HCT116 (cell line): ENCODE results near the gene CDH4. TPM values are rescaled to one million over a fixed set of nuclear protein-coding genes. Genes with fewer than 3 reads are reported as not detected.

Experiments
- ATAC-seq: fragments of 200-7000 bp; cut with Tn5 transposase; 2 replicates; pipeline ENCODE4 v1.9.1; 2020; ENCODE audit warnings: mild to moderate bottlenecking, moderate library complexity
- BruUV-seq: library from RNA; stranded (reverse); fragments of 400-500 nt; replicated peaks from 2 replicates; lab custom pipeline; 2021; lab: Mats Ljungman, UMichigan
- CTCF ChIA-PET: fragments of 300-600 bp; sonication (Branson Sonifier 250); formaldehyde crosslinking; loops from one replicate; lab custom pipeline; 2021; ENCODE audit warnings: antibody characterized with exemption; lab: Charles Lee
- POLR2A ChIA-PET: fragments of 300-600, 350-600 bp; sonication (Branson Sonifier 250); formaldehyde crosslinking; loops from one replicate; lab custom pipeline; 2021; ENCODE audit warnings: antibody characterized with exemption; lab: Charles Lee
- RAD21 ChIA-PET, 2 experiments: fragments of 300-600 bp; sonication (Branson Sonifier 250); formaldehyde crosslinking; loops; one replicate each; lab custom pipeline; 2023; ENCODE audit warnings: low total read pairs in 2 of 2; ENCODE audit not compliant: uncharacterized antibody in 2 of 2, unreplicated experiment in 2 of 2, low non-redundant PET in 1 of 2; lab: Charles Lee
- DNase-seq: peaks from one replicate; pipeline ENCODE4 v3.0.0-alpha.2; 2010; ENCODE audit warnings: low read depth, low spot score
- H2AFZ ChIP-seq: fragments of 200-600 bp; shearing (Covaris generic), sonication (generic); 2 replicates; pipeline ENCODE4 v1.6.1; 2017; ENCODE audit warnings: low read depth, mixed run types, mixed read lengths, antibody characterized with exemption, low read length; ENCODE audit not compliant: poor library complexity, severe bottlenecking
- H3K27ac ChIP-seq: 2 replicates; pipeline ENCODE4 v1.5.1; 2012; ENCODE audit warnings: low read depth, low read length
- H3K27me3 ChIP-seq: fragments of 200-600 bp; sonication (generic); 2 replicates; pipeline ENCODE4 v1.6.1; 2016; ENCODE audit warnings: mixed run types, low read length, mixed read lengths; ENCODE audit not compliant: insufficient read depth
- H3K36me3 ChIP-seq, 2 experiments: fragments of 200-500 bp in 1 of 2; fragments of 200-600 bp in 1 of 2; sonication (Bioruptor generic) in 1 of 2; sonication (generic) in 1 of 2; 2 replicates each; pipeline versions ENCODE4 v1.5.1 to v1.6.1; 2014 to 2016; ENCODE audit warnings: low read length in 2 of 2, inconsistent platforms in 1 of 2, mixed read lengths in 1 of 2, mixed run types in 1 of 2; ENCODE audit not compliant: insufficient read depth in 2 of 2, control insufficient read depth in 1 of 2
- H3K4me1 ChIP-seq, 2 experiments: fragments of 200-600 bp in 1 of 2; sonication (generic) in 1 of 2; 2 replicates each; pipeline versions ENCODE4 v1.5.1 to v1.6.1; 2012 to 2017; ENCODE audit warnings: low read length in 2 of 2, inconsistent platforms in 1 of 2, mild to moderate bottlenecking in 1 of 2, mixed read lengths in 1 of 2, mixed run types in 1 of 2, moderate library complexity in 1 of 2; ENCODE audit not compliant: insufficient read depth in 2 of 2, control insufficient read depth in 1 of 2
- H3K4me2 ChIP-seq: fragments of 200-600 bp; sonication (generic); 2 replicates; pipeline ENCODE4 v1.6.1; 2017; ENCODE audit warnings: mixed run types, low read length, mixed read lengths
- H3K4me3 ChIP-seq, 2 experiments: fragments of 200-600 bp in 1 of 2; sonication (generic) in 1 of 2; replicated peaks in 1 of 2; 2 replicates each; pipeline ENCODE4 v1.5.1; 2011 to 2016; ENCODE audit warnings: low read length in 2 of 2, control low read depth in 1 of 2, low read depth in 1 of 2, mild to moderate bottlenecking in 1 of 2, mixed read lengths in 1 of 2, mixed run types in 1 of 2
- H3K79me2 ChIP-seq: fragments of 200-600 bp; sonication (generic); 2 replicates; pipeline ENCODE4 v1.6.1; 2017; ENCODE audit warnings: mild to moderate bottlenecking, mixed run types, low read length, moderate library complexity, mixed read lengths; ENCODE audit not compliant: insufficient read depth
- H3K9ac ChIP-seq: fragments of 200-600 bp; sonication (generic); 2 replicates; pipeline ENCODE4 v1.6.1; 2016; ENCODE audit warnings: low read length, mixed read lengths
- H3K9me2 ChIP-seq: fragments of 200-600 bp; sonication (generic), shearing (Covaris generic); 2 replicates; pipeline ENCODE4 v1.6.1; 2017; ENCODE audit warnings: mixed run types, mild to moderate bottlenecking, moderate library complexity; ENCODE audit not compliant: insufficient read depth
- H3K9me3 ChIP-seq, 2 experiments: fragments of 200-500 bp in 1 of 2; fragments of 200-600 bp in 1 of 2; sonication (Bioruptor generic) in 1 of 2; sonication (generic) in 1 of 2; 2 replicates each; pipeline ENCODE4 v1.6.1; 2014 to 2017; ENCODE audit warnings: low read length in 2 of 2, mixed read lengths in 2 of 2, inconsistent platforms in 1 of 2, low read depth in 1 of 2, mild to moderate bottlenecking in 1 of 2, mixed run types in 1 of 2, moderate library complexity in 1 of 2; ENCODE audit not compliant: control insufficient read depth in 1 of 2, insufficient read depth in 1 of 2
- H4K20me1 ChIP-seq: fragments of 200-600 bp; sonication (generic), shearing (Covaris generic); 2 replicates; pipeline ENCODE4 v1.6.1; 2017; ENCODE audit warnings: mixed run types, mild to moderate bottlenecking, moderate library complexity; ENCODE audit not compliant: insufficient read depth
- ATF3 ChIP-seq: IDR thresholded peaks from 2 replicates; pipeline ENCODE4 v1.6.1; 2012
- CBX3 ChIP-seq: IDR thresholded peaks from 2 replicates; pipeline ENCODE4 v1.6.1; 2012; ENCODE audit warnings: low read depth
- CTCF ChIP-seq, 3 experiments: fragments of 200-600 bp in 1 of 3; sonication (generic) in 1 of 3; IDR thresholded peaks in 2 of 3; conservative IDR thresholded peaks in 1 of 3; 2 replicates each; pipeline ENCODE4 v1.5.1; 2012 to 2017; ENCODE audit warnings: low read depth in 2 of 3, low read length in 2 of 3, antibody characterized with exemption in 1 of 3, borderline replicate concordance in 1 of 3, control low read depth in 1 of 3, mild to moderate bottlenecking in 1 of 3, mixed read lengths in 1 of 3, mixed run types in 1 of 3, moderate library complexity in 1 of 3; ENCODE audit not compliant: insufficient read depth in 1 of 3
- EGR1 ChIP-seq: IDR thresholded peaks from 2 replicates; pipeline ENCODE4 v1.6.1; 2012; ENCODE audit warnings: low read depth
- ELF1 ChIP-seq: IDR thresholded peaks from 2 replicates; pipeline ENCODE4 v1.6.1; 2012; ENCODE audit warnings: low read depth, borderline replicate concordance
- EZH2 ChIP-seq: fragments of 200-600 bp; sonication (generic); IDR thresholded peaks from 2 replicates; pipeline ENCODE4 v1.6.1; 2017; ENCODE audit warnings: antibody characterized with exemption, mixed run types
- EZH2phosphoT487 ChIP-seq: fragments of 200-600 bp; IDR thresholded peaks from 2 replicates; pipeline ENCODE4 v1.6.1; 2018; ENCODE audit warnings: antibody characterized with exemption, borderline replicate concordance
- JUND ChIP-seq: IDR thresholded peaks from 2 replicates; pipeline ENCODE4 v1.6.1; 2012
- RAD21 ChIP-seq: IDR thresholded peaks from 2 replicates; pipeline ENCODE4 v1.6.1; 2012; ENCODE audit warnings: low read depth, mild to moderate bottlenecking
- SP1 ChIP-seq: IDR thresholded peaks from 2 replicates; pipeline ENCODE4 v1.6.1; 2012; ENCODE audit warnings: low read depth
- YY1 ChIP-seq: IDR thresholded peaks from 2 replicates; pipeline ENCODE4 v1.6.1; 2011; ENCODE audit warnings: low read length, low read depth, moderate library complexity, mild to moderate bottlenecking; ENCODE audit not compliant: insufficient replicate concordance; ENCODE audit errors: extremely low read depth
- ZFX ChIP-seq: fragments of 450-650 bp; IDR thresholded peaks from 2 replicates; pipeline ENCODE4 v1.6.1; 2017
- ZNF274 ChIP-seq: fragments of 200-500 bp; sonication (Bioruptor generic); IDR thresholded peaks from 2 replicates; pipeline ENCODE4 v1.6.1; 2014; ENCODE audit warnings: mild to moderate bottlenecking, low read depth, low read length, inconsistent platforms
- intact Hi-C: fragments of 100-400 bp; cut with micrococcal nuclease; formaldehyde crosslinking; loops from 2 replicates; pipeline ENCODE4 v1.10.0; 2022
- total RNA-seq: library from RNA; stranded (reverse); gene quantifications from one replicate; pipeline ENCODE4 v1.2.1, GENCODE V29; 2021; ENCODE audit not compliant: unreplicated experiment
- TF ChIP-seq, protein P1 (sequence below): IDR thresholded peaks from 2 replicates; pipeline ENCODE4 v1.6.1; 2012; ENCODE audit warnings: low read depth

The CDH4 gene
- total RNA-seq, 1 experiment from 2014 or later: not detected

DNA sequence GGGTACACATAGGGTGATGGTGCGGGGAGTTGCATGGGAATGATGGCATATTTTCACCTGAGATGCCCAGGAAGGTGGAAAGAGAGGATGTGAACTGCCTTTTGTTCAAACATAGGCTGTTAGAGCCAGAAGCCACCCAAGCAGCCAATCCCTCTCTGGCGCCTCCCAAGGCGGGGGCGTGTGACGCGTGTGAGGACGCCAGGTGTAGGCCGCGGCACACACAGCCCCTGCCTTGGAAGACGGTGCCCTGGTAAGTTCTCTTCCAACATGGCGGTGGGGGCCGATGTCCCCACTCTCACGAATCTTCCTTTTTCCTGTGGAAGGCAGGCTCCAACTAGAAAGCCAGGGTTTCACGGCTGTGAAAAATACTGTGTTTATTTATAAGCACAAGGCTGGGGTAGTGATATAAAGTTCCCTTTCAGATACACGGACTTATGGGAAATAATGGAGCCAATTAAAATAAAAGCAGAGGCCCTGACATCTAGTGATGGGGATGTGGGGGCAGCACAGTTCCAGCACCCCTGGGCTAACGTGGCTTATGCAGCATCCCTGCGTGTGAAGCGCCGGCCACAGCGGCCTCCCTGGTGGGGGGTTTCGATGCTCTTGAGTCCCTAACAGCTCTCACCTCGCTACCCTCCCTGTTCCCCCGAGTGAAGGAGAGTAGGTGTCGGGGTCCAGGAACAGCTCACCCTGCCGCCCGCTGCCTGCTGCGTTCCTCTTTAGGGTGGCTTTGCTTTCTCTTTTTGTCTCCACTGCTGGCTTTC is 28.3 kb downstream of the CDH4 start:
- intact Hi-C loops: no loop called here
- no peaks in the 10 kb centered on the region for H3K27me3 ChIP-seq
- ChIA-PET POLR2A (no interaction called here), CTCF (no interaction called here), RAD21 (no interaction called here)
- peaks cover 13 to 32% of the 10 kb centered on the region in 2 experiments; a peak in 2 of 4 replicates for H3K9me3 ChIP-seq
- TF ChIP-seq CBX3 (no peak), EGR1 (no peak), SP1 (no peak), EZH2 (no peak), RAD21 (no peak), ATF3 (no peak), ZNF274 (no peak), ELF1 (no peak), JUND (no peak), CTCF (IDR thresholded peaks at IDR 0.05 in 2 of 3, conservative IDR thresholded peaks at IDR 0.05 in 1 of 3; ENCODE audit: borderline replicate concordance in 1 of 3, insufficient read depth in 1 of 3, low read depth in 2 of 3, low read length in 2 of 3) (no peak), YY1 (no peak), EZH2phosphoT487 (no peak), ZFX (no peak)
- TF ChIP-seq, protein P1, sequence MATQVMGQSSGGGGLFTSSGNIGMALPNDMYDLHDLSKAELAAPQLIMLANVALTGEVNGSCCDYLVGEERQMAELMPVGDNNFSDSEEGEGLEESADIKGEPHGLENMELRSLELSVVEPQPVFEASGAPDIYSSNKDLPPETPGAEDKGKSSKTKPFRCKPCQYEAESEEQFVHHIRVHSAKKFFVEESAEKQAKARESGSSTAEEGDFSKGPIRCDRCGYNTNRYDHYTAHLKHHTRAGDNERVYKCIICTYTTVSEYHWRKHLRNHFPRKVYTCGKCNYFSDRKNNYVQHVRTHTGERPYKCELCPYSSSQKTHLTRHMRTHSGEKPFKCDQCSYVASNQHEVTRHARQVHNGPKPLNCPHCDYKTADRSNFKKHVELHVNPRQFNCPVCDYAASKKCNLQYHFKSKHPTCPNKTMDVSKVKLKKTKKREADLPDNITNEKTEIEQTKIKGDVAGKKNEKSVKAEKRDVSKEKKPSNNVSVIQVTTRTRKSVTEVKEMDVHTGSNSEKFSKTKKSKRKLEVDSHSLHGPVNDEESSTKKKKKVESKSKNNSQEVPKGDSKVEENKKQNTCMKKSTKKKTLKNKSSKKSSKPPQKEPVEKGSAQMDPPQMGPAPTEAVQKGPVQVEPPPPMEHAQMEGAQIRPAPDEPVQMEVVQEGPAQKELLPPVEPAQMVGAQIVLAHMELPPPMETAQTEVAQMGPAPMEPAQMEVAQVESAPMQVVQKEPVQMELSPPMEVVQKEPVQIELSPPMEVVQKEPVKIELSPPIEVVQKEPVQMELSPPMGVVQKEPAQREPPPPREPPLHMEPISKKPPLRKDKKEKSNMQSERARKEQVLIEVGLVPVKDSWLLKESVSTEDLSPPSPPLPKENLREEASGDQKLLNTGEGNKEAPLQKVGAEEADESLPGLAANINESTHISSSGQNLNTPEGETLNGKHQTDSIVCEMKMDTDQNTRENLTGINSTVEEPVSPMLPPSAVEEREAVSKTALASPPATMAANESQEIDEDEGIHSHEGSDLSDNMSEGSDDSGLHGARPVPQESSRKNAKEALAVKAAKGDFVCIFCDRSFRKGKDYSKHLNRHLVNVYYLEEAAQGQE: no peak
- no peaks in the 10 kb centered on the region for H3K36me3 ChIP-seq
- no peak overlapping the region for H3K4me2 ChIP-seq
- H3K4me3 ChIP-seq: no peak overlapping the region
- no TSS peak for BruUV-seq
- ATAC-seq (no peak), DNase-seq (no peak)
- no peaks in the 10 kb centered on the region for H4K20me1 ChIP-seq
- no peak overlapping the region for H2AFZ ChIP-seq
- H3K4me1 ChIP-seq: no peaks in the 10 kb centered on the region
- H3K27ac ChIP-seq: no peak overlapping the region
- no peaks in the 10 kb centered on the region for H3K9me2 ChIP-seq
- no peak overlapping the region for H3K9ac ChIP-seq
- no peaks in the 10 kb centered on the region for H3K79me2 ChIP-seq
